ENCODE measurements around the gene IRGC. TPM values are rescaled to one million over a fixed set of nuclear protein-coding genes. Genes with fewer than 3 reads are reported as not detected.

Gene IRGC
- total and polyA plus RNA-seq, 9 of the 15 experiments (the other 6 are each of a cell fraction or from before 2014, with no cell fraction given), result not detected

- peak in 1 of 3 experiments; percentile 20 for TF ChIP-seq YY1 (IDR thresholded peaks at IDR 0.05; ENCODE audit: borderline replicate concordance in 1 of 3, control insufficient read depth in 1 of 3, extremely low read depth in 1 of 3, insufficient read depth in 3 of 3, insufficient read length in 1 of 3, insufficient replicate concordance in 2 of 3, low read depth in 1 of 3, low read length in 2 of 3)
- TF ChIP-seq CEBPB (tag; IDR thresholded peaks at IDR 0.05), result peak; percentile 93
- no peak for TF ChIP-seq CREB5 (CRISPR knock-in tag; IDR thresholded peaks at IDR 0.05)
- TF ChIP-seq CGGBP1 (CRISPR knock-in tag; IDR thresholded peaks at IDR 0.05), result no peak
- no peak for TF ChIP-seq HNRNPK (IDR thresholded peaks at IDR 0.05; ENCODE audit: low read depth, low read length, poor library complexity, severe bottlenecking)
- TF ChIP-seq, protein P1, sequence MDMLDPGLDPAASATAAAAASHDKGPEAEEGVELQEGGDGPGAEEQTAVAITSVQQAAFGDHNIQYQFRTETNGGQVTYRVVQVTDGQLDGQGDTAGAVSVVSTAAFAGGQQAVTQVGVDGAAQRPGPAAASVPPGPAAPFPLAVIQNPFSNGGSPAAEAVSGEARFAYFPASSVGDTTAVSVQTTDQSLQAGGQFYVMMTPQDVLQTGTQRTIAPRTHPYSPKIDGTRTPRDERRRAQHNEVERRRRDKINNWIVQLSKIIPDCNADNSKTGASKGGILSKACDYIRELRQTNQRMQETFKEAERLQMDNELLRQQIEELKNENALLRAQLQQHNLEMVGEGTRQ (CRISPR knock-in tag; IDR thresholded peaks at IDR 0.05), result no peak
- no peak for TF ChIP-seq MCM2 (IDR thresholded peaks at IDR 0.05; ENCODE audit: low read depth)
- TF ChIP-seq JUND (IDR thresholded peaks at IDR 0.05; ENCODE audit: borderline replicate concordance, low read depth, low read length), result peak; percentile 71
- 0 out of 3 replicates have a peak, but pooled peaks have one; percentile 42 for TF ChIP-seq JUND (tag; IDR thresholded peaks at IDR 0.05; ENCODE audit: borderline replicate concordance, low read depth, low read length)
- no peak for TF ChIP-seq CHD7 (IDR thresholded peaks at IDR 0.05; ENCODE audit: low read depth, low read length)
- peak; percentile 94 for TF ChIP-seq ATF7 (IDR thresholded peaks at IDR 0.05)
- no peak for TF ChIP-seq RBM14 (IDR thresholded peaks at IDR 0.05; ENCODE audit: borderline replicate concordance, insufficient read depth, low read depth, low read length)
Observed at GRCh38 chr19:43695985-43696704, 19.7 kb upstream of the IRGC start (continued).

Data from K562 (cell line).